Left ventricle myocardium superior (tissue), 1 donor: ENCODE measurements around the gene PIK3R6. TPM values are rescaled to one million over a fixed set of nuclear protein-coding genes. Genes with fewer than 3 reads are reported as not detected.
"Not testable (repeated sequence)": the region's sequence is repeated elsewhere in the genome, so short reads cannot be mapped to it uniquely, and the experiment has no call there.

Experiments used
- ATAC-seq: fragments of 200-7000 bp; cut with Tn5 transposase; one replicate; pipeline ENCODE4 v1.9.1; 2020; ENCODE audit warnings: mild to moderate bottlenecking, moderate library complexity
- DNase-seq: peaks from one replicate; pipeline ENCODE4 v3.0.0-alpha.2; 2020
- intact Hi-C: fragments of 100-400 bp; cut with micrococcal nuclease; formaldehyde crosslinking; loops from one replicate; pipeline ENCODE4 v1.11.0; 2022
- total RNA-seq: library from RNA; stranded (reverse); fragmentation: NEBNext Ultra II Directional; extraction: Animal tissue kit (Norgen Biotek cat#: 25700); gene quantifications from one replicate; pipeline ENCODE4 v1.2.1, GENCODE V29; 2021
- donor health status: DM: no; HTN: yes; CAD: no; lungs with severe emphysema.

The PIK3R6 gene
- total RNA-seq, 1 donor from 2014 or later: 1.4 TPM

- intact Hi-C loops: no loop called here
- ATAC-seq (no peak), DNase-seq (no peak)
Observed at GRCh38 chr17:8818047-8818446, 49.4 kb downstream of the PIK3R6 start.

DNA sequence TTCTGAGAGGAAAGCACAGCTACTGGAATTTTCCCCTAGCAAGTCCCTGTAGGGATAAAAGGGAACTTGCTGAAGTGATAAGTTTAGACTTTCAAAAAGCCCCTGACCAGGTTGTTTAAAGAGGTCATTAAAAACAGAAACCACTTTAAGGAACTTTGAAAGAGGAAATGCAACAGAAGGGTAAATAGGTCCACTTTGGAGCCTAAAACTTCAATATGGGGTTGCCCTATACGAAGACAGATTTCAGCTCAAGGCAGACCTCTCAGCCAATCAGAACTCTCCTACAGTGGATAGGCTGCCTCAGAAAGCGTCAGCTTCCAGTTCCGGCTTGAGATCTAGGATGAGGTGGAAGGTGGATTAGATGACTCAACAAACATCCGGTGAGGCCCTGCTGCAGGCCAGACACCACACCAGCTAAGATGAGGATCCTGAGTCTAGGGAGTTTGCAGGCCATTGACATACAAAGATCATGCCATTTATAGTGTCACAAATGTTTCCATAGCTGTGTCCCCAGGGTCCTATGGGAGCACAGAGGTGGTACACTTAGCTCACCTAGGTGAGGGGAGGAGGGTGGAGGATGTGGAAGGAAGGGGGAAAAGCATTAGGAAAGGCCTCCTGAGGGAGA is 60.4 kb downstream of the PIK3R6 start:
- intact Hi-C loops: loop anchor here (10.0 kb wide), 1 partner anchor 88 kb away; no protein-coding TSS in a partner anchor
- ATAC-seq: no peak

GRCh38 chr17:8806253-8806925 is 61.1 kb downstream of the PIK3R6 start:
- intact Hi-C loops: loop anchor here (10.0 kb wide), 1 partner anchor 88 kb away; no protein-coding TSS in a partner anchor
- ATAC-seq (no peak), DNase-seq (no peak)

More for the DNA sequence above, 60.4 kb downstream of the PIK3R6 start:
- no peak for DNase-seq

GRCh38 chr17:8805396-8805795 is 62.1 kb downstream of the PIK3R6 start:
- DNase-seq, ATAC-seq: not testable (repeated sequence)
- intact Hi-C loops: loop anchor here (10.0 kb wide), 1 partner anchor 89 kb away; no protein-coding TSS in a partner anchor

- ATAC-seq (peak; percentile 68), DNase-seq (no peak)
- intact Hi-C loops: loop anchor here (10.0 kb wide), 1 partner anchor 91 kb away; no protein-coding TSS in a partner anchor
Observed at GRCh38 chr17:8803531-8804420, 63.7 kb downstream of the PIK3R6 start.

GRCh38 chr17:8801135-8801840 is 66.2 kb downstream of the PIK3R6 start:
- ATAC-seq: no peak

DNA sequence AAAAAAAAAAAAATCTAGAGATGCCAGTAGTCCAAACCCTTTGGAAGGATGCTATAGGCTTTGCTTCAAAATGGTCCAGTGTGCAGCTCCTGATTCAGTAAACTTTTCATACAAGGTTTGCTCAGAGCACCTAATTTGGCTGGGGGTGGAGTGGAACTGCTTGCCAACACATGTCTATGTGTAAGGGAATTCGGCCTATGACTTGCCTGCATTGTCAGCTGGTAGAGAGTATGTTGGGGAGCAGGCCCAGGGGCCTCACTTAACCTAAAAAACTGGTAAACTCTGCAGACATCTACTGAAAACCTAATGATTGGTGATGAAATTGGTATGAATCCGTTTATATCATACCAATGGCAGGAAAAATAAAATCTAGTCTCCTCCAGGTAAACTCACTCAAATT is 66.8 kb downstream of the PIK3R6 start:
- ATAC-seq (no peak), DNase-seq (no peak)
- intact Hi-C loops: loop anchor here (10.0 kb wide), 1 partner anchor 94 kb away; no protein-coding TSS in a partner anchor

More at GRCh38 chr17:8801135-8801840, 66.2 kb downstream of the PIK3R6 start:
- no peak for DNase-seq
- intact Hi-C loops: loop anchor here (10.0 kb wide), 1 partner anchor 94 kb away; no protein-coding TSS in a partner anchor

- DNase-seq (peak; percentile 46), ATAC-seq (peak; percentile 73)
- intact Hi-C loops: loop anchor here (10.0 kb wide), 1 partner anchor 95 kb away; no protein-coding TSS in a partner anchor
Observed at GRCh38 chr17:8799570-8800212, 67.8 kb downstream of the PIK3R6 start.

- peak; percentile 66 for ATAC-seq
- intact Hi-C loops: no loop called here
- DNase-seq: peak; percentile 47
Observed at GRCh38 chr17:8798846-8799569, 68.5 kb downstream of the PIK3R6 start, which contains the start of gene MFSD6L. Gene MFSD6L (minus strand): TSS chr17:8799365. CDS start chr17:8799120, 245 bp downstream.

- intact Hi-C loops: no loop called here
- no peak for ATAC-seq
- no peak for DNase-seq
Observed at GRCh38 chr17:8798176-8798845, 69.2 kb downstream of the PIK3R6 start.

GRCh38 chr17:8797621-8798175 is 69.8 kb downstream of the PIK3R6 start:
- intact Hi-C loops: no loop called here
- no peak for ATAC-seq

DNA sequence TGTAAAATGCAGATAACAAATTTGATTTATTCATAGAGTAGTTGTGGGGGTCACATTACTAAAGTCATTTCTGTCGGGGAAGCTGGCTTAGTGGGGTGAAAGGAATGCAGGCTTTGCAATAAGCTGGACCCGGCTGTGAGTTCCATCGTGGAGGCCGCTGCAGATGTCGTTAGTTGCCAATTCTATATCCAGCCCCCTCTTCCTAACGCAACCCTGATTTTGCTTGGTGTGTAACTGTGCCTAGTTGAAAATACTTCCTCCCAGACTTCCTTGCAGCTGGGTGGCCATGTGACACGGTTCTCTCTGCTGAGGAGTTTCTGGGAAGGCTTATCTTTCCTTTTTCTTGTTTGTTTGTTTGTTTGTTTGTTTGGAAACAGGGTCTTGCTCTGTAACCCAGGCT is 72.8 kb downstream of the PIK3R6 start:
- DNase-seq (no peak), ATAC-seq (peak; percentile 44)
- intact Hi-C loops: no loop called here

More at GRCh38 chr17:8797621-8798175, 69.8 kb downstream of the PIK3R6 start:
- no peak for DNase-seq

- DNase-seq (no peak), ATAC-seq (peak; percentile 40)
- intact Hi-C loops: no loop called here
Observed at GRCh38 chr17:8793649-8794048, 73.8 kb downstream of the PIK3R6 start.

DNA sequence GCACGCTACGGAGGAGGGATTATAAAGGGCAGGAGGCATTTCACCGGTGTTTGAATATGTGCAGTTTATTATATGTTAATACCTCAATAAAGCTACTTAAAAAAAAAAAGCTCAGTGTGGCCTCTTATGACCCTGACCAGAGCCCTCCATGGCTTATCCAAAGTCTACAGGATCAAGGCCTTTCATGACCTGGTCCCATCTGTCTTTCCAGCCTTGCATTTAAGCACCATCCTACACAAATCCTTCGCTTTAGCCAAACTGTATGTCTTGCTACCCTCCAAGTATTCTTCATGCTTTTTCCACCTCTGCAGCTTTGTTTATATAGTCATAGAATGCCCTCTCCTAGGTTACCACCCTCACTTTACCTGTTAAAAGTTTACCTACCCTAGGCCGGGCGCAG is 74.8 kb downstream of the PIK3R6 start:
- intact Hi-C loops: no loop called here

GRCh38 chr17:8791910-8792270 is 75.6 kb downstream of the PIK3R6 start:
- no peak for ATAC-seq
- intact Hi-C loops: no loop called here
- no peak for DNase-seq

More for the DNA sequence above, 74.8 kb downstream of the PIK3R6 start:
- ATAC-seq (no peak), DNase-seq (no peak)

DNA sequence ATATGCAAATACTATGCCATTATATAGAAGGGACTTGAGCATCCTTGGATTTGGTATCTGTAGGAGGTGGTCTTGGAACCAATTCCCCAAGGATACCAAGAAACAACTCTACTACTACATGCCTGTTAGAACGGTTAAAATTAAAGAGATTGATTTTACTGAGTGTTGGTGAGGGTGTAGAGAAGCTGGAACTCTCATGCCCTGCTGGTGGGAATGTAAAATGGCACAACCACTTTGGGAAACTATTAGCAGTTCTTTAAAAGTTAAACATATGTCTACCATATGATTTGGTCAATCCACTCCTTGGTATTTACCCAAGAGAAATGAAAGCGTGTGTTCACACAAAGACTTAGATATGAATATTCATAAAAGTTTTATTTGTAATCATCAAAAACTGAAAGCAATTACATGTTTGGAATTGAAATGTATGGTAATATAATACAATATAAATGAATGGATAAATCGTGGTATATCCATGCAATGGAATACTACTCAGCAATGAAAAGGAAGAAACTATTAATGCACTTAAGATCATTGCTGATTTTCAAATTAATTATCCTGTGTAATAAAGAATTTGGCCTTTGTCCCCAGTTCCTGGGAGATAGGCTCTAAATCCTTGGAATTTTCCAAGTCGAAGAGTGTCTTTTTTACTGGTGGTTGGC is 76.1 kb downstream of the PIK3R6 start:
- no peak for ATAC-seq

More for the DNA sequence above, 76.1 kb downstream of the PIK3R6 start:
- intact Hi-C loops: no loop called here
- DNase-seq: no peak
